Body of pancreas (tissue), 4 donors: Measurements from ENCODE around the gene DTHD1. TPM values are rescaled to one million over a fixed set of nuclear protein-coding genes. Genes with fewer than 3 reads are reported as not detected.

Experiments used
- ATAC-seq: fragments of 150-250 bp; one replicate; pipeline ENCODE4 v1.9.1; 2016
- DNase-seq, 4 donors: peaks; one replicate each; pipeline ENCODE4 v3.0.0-alpha.2; 2019
- H3K27ac ChIP-seq, 4 donors: fragments of 200-600 bp; sonication (generic); 1 replicate in 3 of 4; 2 replicates in 1 of 4; pipeline versions ENCODE4 v1.5.1 to v1.6.1; 2016 to 2019; ENCODE audit warnings: mild to moderate bottlenecking in 1 of 4, mixed read lengths in 1 of 4, moderate library complexity in 1 of 4
- H3K27me3 ChIP-seq, 2 donors: fragments of 200-600 bp; sonication (generic); one replicate each; pipeline ENCODE4 v1.6.0; 2016; ENCODE audit warnings: mild to moderate bottlenecking in 1 of 2
- H3K36me3 ChIP-seq, 2 donors: fragments of 200-600 bp; sonication (generic); replicated peaks in 1 of 2; 2 replicates each; pipeline ENCODE4 v1.5.1; 2016; ENCODE audit warnings: low read depth in 2 of 2; ENCODE audit not compliant: insufficient read depth in 1 of 2
- H3K4me1 ChIP-seq: fragments of 200-600 bp; sonication (generic); one replicate; pipeline ENCODE4 v1.6.0; 2016
- H3K4me3 ChIP-seq, 2 donors: fragments of 200-600 bp; sonication (generic); 1 replicate in 1 of 2; 2 replicates in 1 of 2; pipeline ENCODE4 v1.5.1; 2016 to 2019
- H3K9me3 ChIP-seq, 3 donors: fragments of 200-600 bp; sonication (generic); 1 replicate in 2 of 3; 2 replicates in 1 of 3; pipeline ENCODE4 v1.5.1; 2016
- CTCF ChIP-seq, 7 experiments: fragments of 450-650 bp in 4 of 7; fragments of 200-600 bp in 3 of 7; sonication (generic) in 3 of 7; IDR thresholded peaks; one replicate each; pipeline ENCODE4 v1.5.1; 2016 to 2019; ENCODE audit warnings: antibody characterized with exemption in 7 of 7
- POLR2A ChIP-seq, 3 donors: fragments of 450-650 bp; IDR thresholded peaks; one replicate each; pipeline ENCODE4 v1.6.1; 2016; ENCODE audit warnings: antibody characterized with exemption in 3 of 3, mild to moderate bottlenecking in 2 of 3
- WGBS, 2 donors: methylation state at CpG; one replicate each; pipeline ENCODE4 v1.1.5; 2017; 5-methylcytosine and 5-hydroxymethylcytosine counted together
- intact Hi-C: fragments of 100-400 bp; cut with DNase I; formaldehyde crosslinking; loops from one replicate; pipeline ENCODE4 v1.15.1; 2023
- total RNA-seq, 2 donors: library from RNA; depleted of rRNA; stranded (reverse); fragments of >200 nt; gene quantifications; one replicate each; pipeline ENCODE4 v1.1.0, GENCODE V29; 2016

The DTHD1 gene
- total RNA-seq, 2 donors from 2014 or later = under 0.01 TPM; not detected in 1

DNA sequence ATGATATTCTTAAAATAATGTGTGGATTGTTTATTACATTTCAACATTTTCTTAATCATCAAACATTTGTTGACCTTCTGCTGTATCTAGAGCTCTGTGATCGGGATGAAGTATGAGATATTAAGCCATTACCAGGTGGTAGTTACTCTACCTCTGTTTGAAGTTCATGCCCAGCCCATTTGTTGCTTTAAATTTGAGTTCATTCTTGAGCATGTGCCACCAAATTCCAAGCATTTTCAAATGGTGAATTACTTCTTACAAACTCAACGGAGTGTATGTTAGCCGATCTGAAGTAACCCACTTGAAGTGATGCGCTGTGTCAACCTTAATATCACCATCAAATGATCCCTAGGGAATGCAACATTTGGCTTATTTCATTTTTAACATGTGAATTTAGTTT is 7.3 kb upstream of the DTHD1 start:
- H3K27me3 ChIP-seq = no peaks in the 10 kb centered on the region
- H3K4me3 ChIP-seq = no peak overlapping the region
- TF ChIP-seq POLR2A (IDR thresholded peaks at IDR 0.05) (no peak), CTCF (IDR thresholded peaks at IDR 0.05) (no peak)
- H3K36me3 ChIP-seq = no peaks in the 10 kb centered on the region
- H3K4me1 ChIP-seq = no peaks in the 10 kb centered on the region
- H3K27ac ChIP-seq = no peak overlapping the region
- no peak for ATAC-seq
- intact Hi-C loops = no loop called here
- WGBS, 2 donors = 69 to 77% methylated on average over 4 of the region's 4 CpGs
- DNase-seq = no peak
- no peaks in the 10 kb centered on the region for H3K9me3 ChIP-seq

DNA sequence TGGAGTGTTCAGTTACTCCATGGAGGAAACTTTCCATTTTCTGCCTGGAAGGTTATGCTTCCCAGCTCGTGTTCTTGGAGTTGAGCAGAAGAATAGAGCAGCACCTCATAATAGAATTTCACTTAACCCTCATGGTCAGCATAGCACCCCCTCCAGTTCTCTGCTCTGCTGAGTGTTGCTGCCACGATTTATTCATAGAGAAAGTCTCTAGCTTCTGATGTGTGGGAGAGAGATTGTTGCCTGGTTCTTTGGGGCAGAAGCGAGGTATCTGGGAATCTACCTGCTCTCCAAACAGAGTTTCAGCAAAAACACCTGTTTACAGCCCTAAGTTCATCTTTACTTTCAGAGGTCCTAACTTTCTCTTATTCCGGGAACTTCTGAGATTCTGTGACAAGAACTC is 3.9 kb upstream of the DTHD1 start:
- H3K4me3 ChIP-seq = no peak overlapping the region
- DNase-seq (no peak), ATAC-seq (no peak)
- 55 to 69% methylated on average over 4 of the region's 4 CpGs for WGBS, 2 donors
- H3K27me3 ChIP-seq = no peaks in the 10 kb centered on the region
- no peaks in the 10 kb centered on the region for H3K36me3 ChIP-seq
- no peak overlapping the region for H3K27ac ChIP-seq
- no peaks in the 10 kb centered on the region for H3K9me3 ChIP-seq
- TF ChIP-seq CTCF (IDR thresholded peaks at IDR 0.05) (no peak), POLR2A (IDR thresholded peaks at IDR 0.05) (no peak)
- intact Hi-C loops = no loop called here
- H3K4me1 ChIP-seq = no peaks in the 10 kb centered on the region

DNA sequence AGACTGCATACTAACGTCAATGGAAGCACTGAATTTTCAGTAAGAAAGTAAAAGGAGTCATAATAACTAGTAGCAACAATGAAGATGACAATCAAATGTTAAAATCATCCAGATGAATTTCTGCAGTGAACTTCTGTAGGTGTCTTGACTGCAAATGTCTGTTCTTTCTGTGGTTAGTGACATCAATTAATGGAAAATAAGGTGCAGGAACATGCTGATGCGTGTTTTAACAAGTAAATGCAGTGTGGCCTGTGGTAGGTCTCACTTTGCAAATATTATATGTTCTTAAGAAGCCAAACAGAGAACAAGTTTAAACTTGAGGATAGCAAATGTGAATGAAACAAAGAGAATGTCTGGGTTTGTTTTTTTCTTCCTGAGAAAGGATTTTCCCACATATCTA is 2.6 kb upstream of the DTHD1 start:
- ATAC-seq (no peak), DNase-seq (no peak)
- Histone ChIP-seq H3K4me1 (no peaks in the 10 kb centered on the region), H3K27me3 (no peaks in the 10 kb centered on the region), H3K9me3 (no peaks in the 10 kb centered on the region), H3K27ac (no peak overlapping the region), H3K4me3 (no peak overlapping the region), H3K36me3 (no peaks in the 10 kb centered on the region)
- TF ChIP-seq POLR2A (IDR thresholded peaks at IDR 0.05) (no peak), CTCF (IDR thresholded peaks at IDR 0.05) (no peak)
- 71 to 86% methylated on average over 2 of the region's 2 CpGs for WGBS, 2 donors
- intact Hi-C loops = no loop called here

DNA sequence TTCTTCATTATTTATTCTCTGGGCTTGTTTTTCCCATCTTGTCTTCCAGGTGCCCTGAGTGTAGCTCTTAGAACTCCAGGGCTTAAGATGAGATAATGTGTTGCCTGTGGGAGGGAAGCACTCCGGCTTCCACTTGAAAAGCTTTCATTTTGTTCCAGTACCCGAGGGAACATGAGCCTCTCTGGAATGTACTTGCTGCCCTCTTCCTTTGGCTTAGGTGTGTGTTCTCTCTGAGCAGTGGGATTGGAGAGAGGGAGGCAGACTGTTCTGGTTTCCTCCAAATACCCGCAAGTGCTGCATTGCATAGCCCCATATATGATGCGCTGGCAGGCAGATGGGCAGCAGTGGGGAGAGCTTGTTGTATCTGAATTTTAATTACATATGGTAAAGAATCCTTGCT is 861 bp upstream of the DTHD1 start:
- DNase-seq = no peak
- TF ChIP-seq POLR2A (IDR thresholded peaks at IDR 0.05) = no peak
- TF ChIP-seq CTCF (IDR thresholded peaks at IDR 0.05) = no peak
- no peak for ATAC-seq
- Histone ChIP-seq H3K4me1 (no peaks in the 10 kb centered on the region), H3K27ac (no peak overlapping the region), H3K9me3 (no peaks in the 10 kb centered on the region), H3K36me3 (no peaks in the 10 kb centered on the region), H3K27me3 (no peaks in the 10 kb centered on the region), H3K4me3 (no peak overlapping the region)
- intact Hi-C loops = no loop called here
- whole genome bisulfite sequencing, 2 donors = 71 to 73% methylated on average over 4 of the region's 4 CpGs

- Histone ChIP-seq H3K4me1 (no peaks in the 10 kb centered on the region), H3K27me3 (no peaks in the 10 kb centered on the region), H3K36me3 (no peaks in the 10 kb centered on the region), H3K4me3 (no peak overlapping the region), H3K9me3 (no peaks in the 10 kb centered on the region), H3K27ac (no peak overlapping the region)
- TF ChIP-seq POLR2A (IDR thresholded peaks at IDR 0.05) (no peak), CTCF (IDR thresholded peaks at IDR 0.05) (no peak)
- DNase-seq (no peak), ATAC-seq (no peak)
- intact Hi-C loops = no loop called here
These were observed 1.2 kb downstream of the DTHD1 start for GRCh38 chr4:36282503-36283030.
